Measurements from ENCODE around the gene SMARCB1.
"Not testable (repeated sequence)": the region's sequence is repeated elsewhere in the genome, so short reads cannot be mapped to it uniquely, and the experiment has no call there.

Gene SMARCB1

GRCh38 chr22:23844739-23845202, 58.0 kb downstream of the SMARCB1 start:
- no peak for DNase-seq (ENCODE audit: low read depth in 2 of 3, low spot score in 2 of 3)

DNA sequence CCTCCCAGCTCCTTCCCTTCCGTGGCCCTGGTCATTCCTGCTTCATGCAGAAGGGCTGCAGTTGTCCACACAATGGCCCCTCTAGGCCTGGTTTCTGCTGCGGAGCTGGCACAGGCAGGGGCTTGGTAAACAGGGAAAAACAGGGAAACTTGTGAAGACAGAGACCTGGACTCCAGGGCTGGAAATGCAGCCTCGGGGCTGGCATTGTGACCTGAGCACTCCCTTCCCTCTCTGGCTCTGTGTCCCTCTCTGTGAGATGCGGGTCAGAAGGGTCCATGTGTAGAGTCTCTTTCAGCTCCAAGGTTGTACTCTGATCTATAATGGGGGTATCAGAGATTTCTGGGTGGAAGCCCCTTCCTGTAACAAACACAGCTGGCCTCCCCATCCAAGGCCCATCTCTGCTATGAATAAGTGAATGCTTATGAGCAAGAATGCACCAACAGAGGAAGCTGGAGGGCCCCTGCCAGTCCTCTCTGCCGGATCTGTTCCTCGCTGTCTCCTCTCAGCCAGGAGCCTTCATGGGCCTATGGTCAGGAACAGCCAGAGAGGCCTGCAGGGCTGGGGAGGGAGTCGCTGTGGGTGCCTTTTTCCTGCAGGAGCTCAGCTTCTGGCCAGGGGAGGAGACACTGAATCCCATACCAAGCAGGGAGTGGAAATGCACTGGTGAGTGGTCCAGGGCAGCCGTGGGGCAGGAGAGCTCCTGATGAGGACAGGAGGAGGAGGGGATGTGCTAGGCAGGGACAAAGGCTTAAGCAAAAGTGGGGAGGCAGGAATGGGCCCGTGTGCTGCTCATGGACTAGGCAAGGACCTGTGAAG, 58.7 kb downstream of the SMARCB1 start:
- no peak for DNase-seq (ENCODE audit: low read depth in 2 of 3, low spot score in 2 of 3)

DNA sequence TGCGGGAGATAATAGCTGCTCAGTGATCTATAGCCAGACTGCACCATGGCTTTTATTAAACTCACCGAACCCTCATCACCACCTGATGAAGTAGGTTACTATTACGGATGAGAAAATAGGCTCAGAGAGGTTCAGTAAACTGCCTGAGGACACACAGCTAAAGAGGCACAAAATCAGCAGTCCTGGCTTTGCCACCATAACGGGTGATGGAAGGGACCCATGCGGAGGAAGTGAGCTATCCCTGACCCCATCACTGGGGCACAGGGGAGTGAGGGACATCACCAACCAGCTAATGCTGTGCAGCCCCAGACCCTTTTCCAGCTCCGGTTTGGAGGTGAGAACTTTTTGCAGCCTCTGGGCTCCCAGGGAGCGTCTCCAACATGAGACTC, 59.3 kb downstream of the SMARCB1 start:
- DNase-seq (ENCODE audit: low read depth in 2 of 3, low spot score in 2 of 3) = no peak

- DNase-seq (ENCODE audit: low read depth in 2 of 3, low spot score in 2 of 3) = no peak
Observed at GRCh38 chr22:23847310-23847920, 60.6 kb downstream of the SMARCB1 start.

- DNase-seq (ENCODE audit: low read depth in 2 of 3, low spot score in 2 of 3) = no peak
Observed at GRCh38 chr22:23847991-23848864, 61.5 kb downstream of the SMARCB1 start.

DNA sequence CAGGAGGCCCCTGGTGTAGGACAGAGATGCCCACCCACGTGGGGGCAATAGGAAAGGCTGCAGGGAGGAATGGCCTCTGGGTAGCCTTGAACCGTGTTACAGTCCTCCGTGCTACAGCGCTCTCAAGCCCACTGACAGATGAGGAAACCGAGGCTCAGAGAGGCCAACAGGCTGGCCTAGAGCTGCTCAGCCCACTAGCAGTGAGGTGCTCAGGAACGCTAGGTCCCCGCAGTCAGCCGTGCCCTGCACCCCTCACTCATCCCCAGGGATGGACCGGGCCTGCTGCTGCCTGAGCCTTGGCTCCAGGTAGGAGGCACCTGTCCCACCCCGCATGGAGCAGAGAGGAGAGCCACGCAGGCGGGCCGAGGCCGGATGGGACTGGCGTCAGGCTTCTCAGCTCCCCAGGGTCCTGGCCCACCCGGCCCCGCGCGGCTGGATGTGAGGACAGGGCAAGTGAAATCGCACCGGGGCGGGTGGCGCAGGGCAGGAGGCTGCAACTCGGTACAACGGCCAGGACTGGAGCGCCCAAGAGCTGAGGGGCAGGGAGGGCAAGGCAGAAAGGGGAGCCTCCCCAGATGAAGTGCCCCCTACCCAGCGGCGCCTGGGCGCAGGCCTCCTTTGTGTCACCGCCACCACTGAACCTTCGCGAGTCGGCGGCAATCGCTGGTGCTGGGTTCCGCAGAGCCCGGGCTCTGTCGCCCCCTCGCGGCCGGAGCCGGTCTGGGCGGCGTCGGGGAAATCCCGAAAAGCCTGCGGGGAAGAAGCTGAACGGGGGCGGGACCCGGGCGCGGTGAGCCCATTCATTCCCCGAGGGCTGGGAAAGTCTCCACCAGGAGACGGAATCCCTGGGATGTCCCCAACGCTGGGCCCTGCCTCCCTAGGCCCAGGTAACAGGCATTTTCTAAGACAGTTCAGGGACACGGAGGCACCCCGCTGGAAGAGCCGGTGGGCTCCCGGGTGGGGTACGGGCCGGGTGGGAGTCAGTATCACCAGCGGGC, 62.5 kb downstream of the SMARCB1 start:
- peak; percentile 68 to 89 (median 85) for DNase-seq (ENCODE audit: low read depth in 2 of 3, low spot score in 2 of 3)

- DNase-seq (ENCODE audit: low read depth in 2 of 3, low spot score in 2 of 3) = no peak
Observed at GRCh38 chr22:23850136-23850611, 63.4 kb downstream of the SMARCB1 start.

DNA sequence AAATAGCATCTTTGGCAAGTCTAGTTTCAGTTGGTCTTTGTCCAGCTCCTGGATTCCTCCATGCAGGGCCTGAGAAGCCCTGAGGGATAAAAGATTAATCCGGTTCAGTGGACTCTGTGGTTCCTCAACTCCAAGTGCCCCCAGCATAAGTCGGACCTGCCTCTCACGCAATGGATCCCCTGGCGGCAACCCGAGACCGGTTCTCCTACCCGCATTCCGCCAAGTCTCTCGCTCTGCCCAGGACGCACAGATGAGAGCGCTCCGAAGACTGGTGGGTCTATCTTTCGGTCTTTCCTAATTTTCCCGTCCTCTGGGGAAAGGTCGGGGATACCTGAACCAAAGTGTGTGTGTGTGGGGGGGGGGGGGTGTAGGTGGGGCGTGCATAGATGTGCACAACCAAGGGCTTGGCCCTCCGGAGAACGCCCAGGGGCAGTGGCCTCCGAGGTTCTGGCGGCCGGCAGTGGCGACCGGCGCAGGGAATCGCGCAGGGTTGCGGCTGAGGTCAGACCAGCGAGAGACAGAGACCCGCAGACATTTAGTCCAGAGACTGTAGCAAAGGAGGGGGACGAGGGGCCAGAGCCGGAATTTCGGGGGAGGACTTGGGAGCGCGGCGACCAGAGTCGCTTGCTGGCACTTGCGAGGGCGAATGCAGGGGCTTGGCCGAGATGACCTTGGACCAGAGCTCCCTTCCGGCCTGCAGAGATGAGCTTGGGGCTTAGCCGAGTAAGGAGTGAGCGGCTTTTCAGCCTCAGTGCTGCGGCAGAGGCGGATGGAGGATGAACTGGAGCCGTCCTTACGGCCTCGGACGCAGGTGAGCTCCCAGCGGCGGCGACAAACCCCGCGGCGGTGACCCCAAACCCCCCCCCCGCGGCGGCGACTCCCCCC, 70.2 kb downstream of the SMARCB1 start:
- DNase-seq (ENCODE audit: low read depth in 2 of 3, low spot score in 2 of 3) = no peak

- DNase-seq (ENCODE audit: low read depth in 2 of 3, low spot score in 2 of 3) = peak; percentile 76 to 86 (median 83)
Observed at GRCh38 chr22:23857606-23858483, 71.1 kb downstream of the SMARCB1 start, which contains the start of gene SLC2A11. Gene SLC2A11, plus strand, starts transcription at chr22:23857875. Its CDS starts 125 bp downstream, at chr22:23858000.

DNA sequence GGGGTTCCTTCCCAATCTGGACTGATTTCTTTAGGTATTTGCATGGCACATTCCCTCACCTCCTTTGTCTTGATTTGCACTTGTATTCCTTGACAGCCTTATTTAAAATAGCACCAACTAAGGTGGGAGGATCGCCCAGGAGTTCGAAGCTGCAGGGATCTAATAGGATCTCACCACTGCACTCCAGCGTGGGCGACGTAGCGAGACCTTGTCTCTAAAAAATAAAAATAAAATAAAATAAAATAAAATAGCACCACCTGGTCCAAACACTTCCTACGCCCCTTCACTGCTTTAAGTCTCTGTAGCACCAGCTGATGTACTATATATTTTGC, 71.7 kb downstream of the SMARCB1 start:
- no peak for DNase-seq (ENCODE audit: low read depth in 2 of 3, low spot score in 2 of 3)

- no peak for DNase-seq (ENCODE audit: low read depth in 2 of 3, low spot score in 2 of 3)
Observed at GRCh38 chr22:23859201-23859600, 72.4 kb downstream of the SMARCB1 start.

DNA sequence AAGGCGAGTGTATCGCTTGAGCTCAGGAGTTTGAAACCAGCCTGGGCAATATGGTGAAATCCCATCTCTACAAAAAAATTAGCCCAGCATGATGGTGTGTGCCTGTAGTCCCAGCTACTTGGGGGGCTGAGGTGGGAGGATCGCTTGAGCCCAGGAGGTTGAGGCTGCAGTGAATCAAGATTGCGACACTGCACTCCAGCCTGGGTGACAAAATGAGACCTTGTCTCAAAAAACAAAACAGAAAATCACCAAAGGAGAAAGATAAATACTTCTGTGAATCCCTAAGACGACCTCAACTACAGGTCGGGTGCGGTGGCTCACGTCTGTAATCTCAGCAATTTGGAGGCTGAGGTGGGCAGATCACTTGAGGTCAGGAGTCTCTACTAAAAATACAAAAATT, 73.4 kb downstream of the SMARCB1 start:
- not testable (repeated sequence) for DNase-seq (ENCODE audit: low read depth in 2 of 3, low spot score in 2 of 3)

- no peak for DNase-seq (ENCODE audit: low read depth in 2 of 3, low spot score in 2 of 3)
Observed at GRCh38 chr22:23862103-23862502, 75.3 kb downstream of the SMARCB1 start.

GRCh38 chr22:23864499-23865154, 77.9 kb downstream of the SMARCB1 start:
- DNase-seq (ENCODE audit: low read depth in 2 of 3, low spot score in 2 of 3) = not testable (repeated sequence)

DNA sequence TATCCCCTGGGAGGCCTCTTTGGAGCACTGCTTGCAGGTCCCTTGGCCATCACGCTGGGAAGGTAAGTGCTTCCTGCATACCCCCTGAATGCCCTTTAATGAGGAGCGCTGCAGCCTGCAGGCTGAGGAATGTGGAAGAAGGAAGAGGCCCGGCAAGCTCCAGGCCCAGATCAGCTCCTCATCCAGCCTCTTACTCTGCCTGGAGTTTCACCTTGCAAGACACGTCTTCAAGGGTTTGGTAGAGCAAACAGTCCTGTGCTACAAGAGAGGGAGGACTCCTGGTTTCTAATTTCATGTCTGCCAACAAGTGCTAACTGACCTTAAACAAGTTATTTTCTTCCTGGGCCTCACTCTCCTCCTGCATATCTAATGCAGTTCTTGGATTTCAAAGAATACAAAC, 81.8 kb downstream of the SMARCB1 start:
- no peak for DNase-seq (ENCODE audit: low read depth in 2 of 3, low spot score in 2 of 3)

- DNase-seq (ENCODE audit: low read depth in 2 of 3, low spot score in 2 of 3) = no peak
Observed at GRCh38 chr22:23874871-23875270, 88.1 kb downstream of the SMARCB1 start.

- no peak for DNase-seq (ENCODE audit: low read depth in 2 of 3, low spot score in 2 of 3)
Observed at GRCh38 chr22:23875801-23876200, 89.0 kb downstream of the SMARCB1 start.

DNA sequence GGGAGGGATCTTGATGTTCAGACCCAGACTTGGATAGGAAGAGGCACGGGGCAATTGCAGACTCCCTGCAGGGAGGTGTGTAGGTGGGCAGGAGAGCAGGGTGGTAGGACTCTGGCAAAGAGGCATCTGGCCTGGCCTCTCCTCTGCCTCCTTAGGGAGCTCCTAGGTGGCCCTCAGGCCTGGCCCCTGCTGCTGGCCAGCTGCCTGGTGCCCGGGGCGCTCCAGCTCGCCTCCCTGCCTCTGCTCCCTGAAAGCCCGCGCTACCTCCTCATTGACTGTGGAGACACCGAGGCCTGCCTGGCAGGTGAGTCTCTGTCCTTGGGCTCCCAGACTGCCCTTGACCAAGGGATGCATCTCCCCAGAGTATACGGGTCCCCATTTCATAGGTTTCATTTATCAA, 90.8 kb downstream of the SMARCB1 start:
- no peak for DNase-seq (ENCODE audit: low read depth in 2 of 3, low spot score in 2 of 3)
